Breast epithelium (tissue), 3 donors: ENCODE measurements around the gene INKA1.

ENCODE experiments used
- POLR2AphosphoS5 ChIP-seq, 3 donors: sonication (generic); formaldehyde crosslinking; IDR thresholded peaks; one replicate each; pipeline ENCODE4 v1.6.1; 2017; ENCODE audit warnings: antibody characterized with exemption in 3 of 3
- TF ChIP-seq, protein P1 (sequence below), 3 donors: fragments of 450-650 bp; IDR thresholded peaks; one replicate each; pipeline ENCODE4 v1.5.1; 2016 to 2017; ENCODE audit warnings: antibody characterized with exemption in 3 of 3, mild to moderate bottlenecking in 3 of 3, moderate library complexity in 3 of 3

DNA sequence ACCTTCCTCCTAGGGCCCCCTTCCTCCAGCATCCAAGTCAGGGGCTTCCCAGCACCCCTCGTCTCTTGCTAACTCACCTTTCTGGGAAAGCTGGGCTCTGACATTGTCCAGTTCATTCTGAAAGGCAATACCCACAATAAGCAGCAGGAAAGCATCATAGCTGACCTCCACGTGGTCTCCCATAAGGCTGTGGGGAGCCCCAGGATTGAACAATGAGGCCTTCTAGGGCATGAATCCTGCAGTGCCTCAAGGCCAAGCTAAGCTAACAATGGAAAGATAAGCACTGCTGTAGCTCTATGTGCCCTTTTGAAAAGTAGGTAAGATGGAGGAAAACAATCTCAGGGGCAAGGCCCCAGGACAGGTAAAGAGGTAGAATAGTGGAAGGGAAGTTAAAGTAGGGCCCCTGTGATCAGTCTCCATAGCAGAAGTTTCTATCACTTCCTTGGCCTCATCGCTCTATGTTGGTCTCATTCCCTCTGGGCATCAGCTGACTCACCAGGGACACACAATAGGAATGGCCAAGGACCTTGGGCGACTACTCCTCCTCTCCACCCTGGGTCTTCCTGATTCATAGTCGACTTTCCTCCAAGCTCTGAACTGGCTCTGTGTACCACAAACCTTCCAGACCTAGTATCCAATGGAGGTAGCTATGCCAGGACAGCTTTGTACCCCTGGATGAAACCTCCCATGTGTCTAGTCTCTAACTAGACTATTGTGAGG is 41.6 kb downstream of the INKA1 start:
- TF ChIP-seq, protein P1, sequence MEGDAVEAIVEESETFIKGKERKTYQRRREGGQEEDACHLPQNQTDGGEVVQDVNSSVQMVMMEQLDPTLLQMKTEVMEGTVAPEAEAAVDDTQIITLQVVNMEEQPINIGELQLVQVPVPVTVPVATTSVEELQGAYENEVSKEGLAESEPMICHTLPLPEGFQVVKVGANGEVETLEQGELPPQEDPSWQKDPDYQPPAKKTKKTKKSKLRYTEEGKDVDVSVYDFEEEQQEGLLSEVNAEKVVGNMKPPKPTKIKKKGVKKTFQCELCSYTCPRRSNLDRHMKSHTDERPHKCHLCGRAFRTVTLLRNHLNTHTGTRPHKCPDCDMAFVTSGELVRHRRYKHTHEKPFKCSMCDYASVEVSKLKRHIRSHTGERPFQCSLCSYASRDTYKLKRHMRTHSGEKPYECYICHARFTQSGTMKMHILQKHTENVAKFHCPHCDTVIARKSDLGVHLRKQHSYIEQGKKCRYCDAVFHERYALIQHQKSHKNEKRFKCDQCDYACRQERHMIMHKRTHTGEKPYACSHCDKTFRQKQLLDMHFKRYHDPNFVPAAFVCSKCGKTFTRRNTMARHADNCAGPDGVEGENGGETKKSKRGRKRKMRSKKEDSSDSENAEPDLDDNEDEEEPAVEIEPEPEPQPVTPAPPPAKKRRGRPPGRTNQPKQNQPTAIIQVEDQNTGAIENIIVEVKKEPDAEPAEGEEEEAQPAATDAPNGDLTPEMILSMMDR (IDR thresholded peaks at IDR 0.05), result no peak
- no peak for TF ChIP-seq POLR2AphosphoS5 (IDR thresholded peaks at IDR 0.05)
